HepG2 (cell line): Measurements from ENCODE around the gene GRIK5. TPM values are rescaled to one million over a fixed set of nuclear protein-coding genes. Genes with fewer than 3 reads are reported as not detected.
A peak's percentile ranks its signal among the peaks of the same experiment; 100 is the strongest.

ENCODE experiments used
- MTF2 ChIP-seq: sonication (generic); formaldehyde crosslinking; IDR thresholded peaks from 2 replicates; pipeline ENCODE4 v1.5.0; 2020; ENCODE audit warnings: missing genetic modification reagents, borderline replicate concordance
- ZNF460 ChIP-seq: sonication (generic); formaldehyde crosslinking; IDR thresholded peaks from 2 replicates; pipeline ENCODE4 v1.5.1; 2020; ENCODE audit warnings: missing genetic modification reagents, mild to moderate bottlenecking, borderline replicate concordance
- polyA plus RNA-seq, 8 experiments: library from polyadenylated mRNA; depleted of rRNA in 3 of 8; stranded (reverse) in 7 of 8; unstranded in 1 of 8; fragments of >200 nt; fragmentation: Illumina TruSeq in 4 of 8; extraction: Trizol in 4 of 8; gene quantifications; 2 replicates each; pipeline versions ENCODE4 v1.2.1 to v1.2.3, GENCODE V29; 2011 to 2016; ENCODE audit warnings: low read depth in 4 of 8, missing spikeins in 1 of 8, mixed read lengths in 1 of 8; ENCODE audit not compliant: insufficient read depth in 1 of 8
- total RNA-seq, 5 experiments: library from RNA; depleted of rRNA; stranded (reverse); fragments of >200 nt; fragmentation: Illumina TruSeq; extraction: Trizol; gene quantifications; 2 replicates each; pipeline ENCODE4 v1.2.3, GENCODE V29; 2016; ENCODE audit warnings: low read depth in 1 of 5
- TF ChIP-seq, protein P1 (sequence below): sonication (generic); formaldehyde crosslinking; IDR thresholded peaks from 2 replicates; pipeline ENCODE4 v1.5.0; 2020; ENCODE audit warnings: mild to moderate bottlenecking, missing genetic modification reagents, borderline replicate concordance
- TF ChIP-seq, protein P2 (sequence below): sonication (generic); formaldehyde crosslinking; IDR thresholded peaks from 2 replicates; pipeline ENCODE4 v1.5.0; 2020; ENCODE audit warnings: missing genetic modification reagents
- TF ChIP-seq, protein P3 (sequence below): sonication (generic); formaldehyde crosslinking; IDR thresholded peaks from 2 replicates; pipeline ENCODE4 v1.5.0; 2020; ENCODE audit warnings: mild to moderate bottlenecking, missing genetic modification reagents, borderline replicate concordance
- TF ChIP-seq, protein P4 (sequence below): sonication (generic); formaldehyde crosslinking; IDR thresholded peaks from 2 replicates; pipeline ENCODE4 v1.4.0; 2020; ENCODE audit warnings: missing genetic modification reagents
- TF ChIP-seq, protein P5 (sequence below): sonication (generic); formaldehyde crosslinking; IDR thresholded peaks from 2 replicates; pipeline ENCODE4 v1.5.0; 2020; ENCODE audit warnings: mild to moderate bottlenecking, missing genetic modification reagents, borderline replicate concordance

The GRIK5 gene
- total and polyA plus RNA-seq, 2 of the 13 experiments (the other 11 are each of a cell fraction or from before 2014, with no cell fraction given) = not detected

DNA sequence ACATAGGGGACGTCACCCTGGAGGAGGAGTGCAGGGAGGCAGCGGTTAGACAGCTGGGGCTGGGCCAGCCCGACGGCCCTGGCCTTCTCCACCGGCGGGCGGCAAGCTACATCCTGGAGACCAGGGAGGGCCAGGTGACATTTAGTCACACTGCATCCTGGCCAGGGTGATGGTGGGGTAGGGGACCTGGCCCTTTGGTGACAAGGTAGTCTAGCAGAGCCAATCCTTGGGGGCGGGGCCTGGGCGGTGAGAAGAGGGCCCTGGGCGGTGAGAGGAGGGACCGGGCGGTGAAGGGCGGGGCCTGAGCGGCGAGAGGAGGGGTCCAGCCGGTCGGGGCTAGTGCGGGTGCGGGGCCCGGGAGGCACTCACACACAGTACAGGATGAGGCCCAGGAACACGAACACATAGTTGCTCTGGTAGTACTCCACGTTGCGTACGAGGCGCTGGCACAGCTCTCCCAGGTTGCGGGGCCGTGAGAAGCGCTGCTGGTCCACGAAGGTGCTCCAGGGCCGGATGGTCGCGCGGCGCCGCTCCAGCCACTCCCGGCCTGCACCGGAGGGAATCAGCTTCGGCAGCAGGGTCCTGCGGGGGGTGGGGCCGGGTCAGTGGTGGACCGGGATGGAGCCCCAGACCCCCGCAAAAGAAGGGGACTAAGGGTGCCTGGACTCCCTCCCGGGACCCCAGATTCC, 111.5 kb downstream of the GRIK5 start (continued):
- TF ChIP-seq, protein P1, sequence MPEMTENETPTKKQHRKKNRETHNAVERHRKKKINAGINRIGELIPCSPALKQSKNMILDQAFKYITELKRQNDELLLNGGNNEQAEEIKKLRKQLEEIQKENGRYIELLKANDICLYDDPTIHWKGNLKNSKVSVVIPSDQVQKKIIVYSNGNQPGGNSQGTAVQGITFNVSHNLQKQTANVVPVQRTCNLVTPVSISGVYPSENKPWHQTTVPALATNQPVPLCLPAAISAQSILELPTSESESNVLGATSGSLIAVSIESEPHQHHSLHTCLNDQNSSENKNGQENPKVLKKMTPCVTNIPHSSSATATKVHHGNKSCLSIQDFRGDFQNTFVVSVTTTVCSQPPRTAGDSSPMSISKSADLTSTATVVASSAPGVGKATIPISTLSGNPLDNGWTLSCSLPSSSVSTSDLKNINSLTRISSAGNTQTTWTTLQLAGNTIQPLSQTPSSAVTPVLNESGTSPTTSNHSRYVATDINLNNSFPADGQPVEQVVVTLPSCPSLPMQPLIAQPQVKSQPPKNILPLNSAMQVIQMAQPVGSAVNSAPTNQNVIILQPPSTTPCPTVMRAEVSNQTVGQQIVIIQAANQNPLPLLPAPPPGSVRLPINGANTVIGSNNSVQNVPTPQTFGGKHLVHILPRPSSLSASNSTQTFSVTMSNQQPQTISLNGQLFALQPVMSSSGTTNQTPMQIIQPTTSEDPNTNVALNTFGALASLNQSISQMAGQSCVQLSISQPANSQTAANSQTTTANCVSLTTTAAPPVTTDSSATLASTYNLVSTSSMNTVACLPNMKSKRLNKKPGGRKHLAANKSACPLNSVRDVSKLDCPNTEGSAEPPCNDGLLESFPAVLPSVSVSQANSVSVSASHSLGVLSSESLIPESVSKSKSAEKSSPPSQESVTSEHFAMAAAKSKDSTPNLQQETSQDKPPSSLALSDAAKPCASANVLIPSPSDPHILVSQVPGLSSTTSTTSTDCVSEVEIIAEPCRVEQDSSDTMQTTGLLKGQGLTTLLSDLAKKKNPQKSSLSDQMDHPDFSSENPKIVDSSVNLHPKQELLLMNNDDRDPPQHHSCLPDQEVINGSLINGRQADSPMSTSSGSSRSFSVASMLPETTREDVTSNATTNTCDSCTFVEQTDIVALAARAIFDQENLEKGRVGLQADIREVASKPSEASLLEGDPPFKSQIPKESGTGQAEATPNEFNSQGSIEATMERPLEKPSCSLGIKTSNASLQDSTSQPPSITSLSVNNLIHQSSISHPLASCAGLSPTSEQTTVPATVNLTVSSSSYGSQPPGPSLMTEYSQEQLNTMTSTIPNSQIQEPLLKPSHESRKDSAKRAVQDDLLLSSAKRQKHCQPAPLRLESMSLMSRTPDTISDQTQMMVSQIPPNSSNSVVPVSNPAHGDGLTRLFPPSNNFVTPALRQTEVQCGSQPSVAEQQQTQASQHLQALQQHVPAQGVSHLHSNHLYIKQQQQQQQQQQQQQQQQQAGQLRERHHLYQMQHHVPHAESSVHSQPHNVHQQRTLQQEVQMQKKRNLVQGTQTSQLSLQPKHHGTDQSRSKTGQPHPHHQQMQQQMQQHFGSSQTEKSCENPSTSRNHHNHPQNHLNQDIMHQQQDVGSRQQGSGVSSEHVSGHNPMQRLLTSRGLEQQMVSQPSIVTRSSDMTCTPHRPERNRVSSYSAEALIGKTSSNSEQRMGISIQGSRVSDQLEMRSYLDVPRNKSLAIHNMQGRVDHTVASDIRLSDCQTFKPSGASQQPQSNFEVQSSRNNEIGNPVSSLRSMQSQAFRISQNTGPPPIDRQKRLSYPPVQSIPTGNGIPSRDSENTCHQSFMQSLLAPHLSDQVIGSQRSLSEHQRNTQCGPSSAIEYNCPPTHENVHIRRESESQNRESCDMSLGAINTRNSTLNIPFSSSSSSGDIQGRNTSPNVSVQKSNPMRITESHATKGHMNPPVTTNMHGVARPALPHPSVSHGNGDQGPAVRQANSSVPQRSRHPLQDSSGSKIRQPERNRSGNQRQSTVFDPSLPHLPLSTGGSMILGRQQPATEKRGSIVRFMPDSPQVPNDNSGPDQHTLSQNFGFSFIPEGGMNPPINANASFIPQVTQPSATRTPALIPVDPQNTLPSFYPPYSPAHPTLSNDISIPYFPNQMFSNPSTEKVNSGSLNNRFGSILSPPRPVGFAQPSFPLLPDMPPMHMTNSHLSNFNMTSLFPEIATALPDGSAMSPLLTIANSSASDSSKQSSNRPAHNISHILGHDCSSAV (CRISPR knock-in tag) = no peak
- TF ChIP-seq MTF2 (CRISPR knock-in tag) (no peak), ZNF460 (CRISPR knock-in tag) (no peak)
- TF ChIP-seq, protein P2, sequence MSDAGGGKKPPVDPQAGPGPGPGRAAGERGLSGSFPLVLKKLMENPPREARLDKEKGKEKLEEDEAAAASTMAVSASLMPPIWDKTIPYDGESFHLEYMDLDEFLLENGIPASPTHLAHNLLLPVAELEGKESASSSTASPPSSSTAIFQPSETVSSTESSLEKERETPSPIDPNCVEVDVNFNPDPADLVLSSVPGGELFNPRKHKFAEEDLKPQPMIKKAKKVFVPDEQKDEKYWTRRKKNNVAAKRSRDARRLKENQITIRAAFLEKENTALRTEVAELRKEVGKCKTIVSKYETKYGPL = no peak
- TF ChIP-seq, protein P3, sequence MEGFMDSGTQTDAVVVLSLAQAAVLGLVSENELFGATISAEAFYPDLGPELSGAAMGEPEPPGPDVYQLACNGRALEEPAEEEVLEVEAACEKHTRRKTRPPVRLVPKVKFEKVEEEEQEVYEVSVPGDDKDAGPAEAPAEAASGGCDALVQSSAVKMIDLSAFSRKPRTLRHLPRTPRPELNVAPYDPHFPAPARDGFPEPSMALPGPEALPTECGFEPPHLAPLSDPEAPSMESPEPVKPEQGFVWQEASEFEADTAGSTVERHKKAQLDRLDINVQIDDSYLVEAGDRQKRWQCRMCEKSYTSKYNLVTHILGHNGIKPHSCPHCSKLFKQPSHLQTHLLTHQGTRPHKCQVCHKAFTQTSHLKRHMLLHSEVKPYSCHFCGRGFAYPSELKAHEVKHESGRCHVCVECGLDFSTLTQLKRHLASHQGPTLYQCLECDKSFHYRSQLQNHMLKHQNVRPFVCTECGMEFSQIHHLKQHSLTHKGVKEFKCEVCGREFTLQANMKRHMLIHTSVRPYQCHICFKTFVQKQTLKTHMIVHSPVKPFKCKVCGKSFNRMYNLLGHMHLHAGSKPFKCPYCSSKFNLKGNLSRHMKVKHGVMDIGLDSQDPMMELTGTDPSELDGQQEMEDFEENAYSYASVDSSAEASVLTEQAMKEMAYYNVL (CRISPR knock-in tag) = no peak
- TF ChIP-seq, protein P4, sequence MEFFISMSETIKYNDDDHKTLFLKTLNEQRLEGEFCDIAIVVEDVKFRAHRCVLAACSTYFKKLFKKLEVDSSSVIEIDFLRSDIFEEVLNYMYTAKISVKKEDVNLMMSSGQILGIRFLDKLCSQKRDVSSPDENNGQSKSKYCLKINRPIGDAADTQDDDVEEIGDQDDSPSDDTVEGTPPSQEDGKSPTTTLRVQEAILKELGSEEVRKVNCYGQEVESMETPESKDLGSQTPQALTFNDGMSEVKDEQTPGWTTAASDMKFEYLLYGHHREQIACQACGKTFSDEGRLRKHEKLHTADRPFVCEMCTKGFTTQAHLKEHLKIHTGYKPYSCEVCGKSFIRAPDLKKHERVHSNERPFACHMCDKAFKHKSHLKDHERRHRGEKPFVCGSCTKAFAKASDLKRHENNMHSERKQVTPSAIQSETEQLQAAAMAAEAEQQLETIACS = no peak
- TF ChIP-seq, protein P5, sequence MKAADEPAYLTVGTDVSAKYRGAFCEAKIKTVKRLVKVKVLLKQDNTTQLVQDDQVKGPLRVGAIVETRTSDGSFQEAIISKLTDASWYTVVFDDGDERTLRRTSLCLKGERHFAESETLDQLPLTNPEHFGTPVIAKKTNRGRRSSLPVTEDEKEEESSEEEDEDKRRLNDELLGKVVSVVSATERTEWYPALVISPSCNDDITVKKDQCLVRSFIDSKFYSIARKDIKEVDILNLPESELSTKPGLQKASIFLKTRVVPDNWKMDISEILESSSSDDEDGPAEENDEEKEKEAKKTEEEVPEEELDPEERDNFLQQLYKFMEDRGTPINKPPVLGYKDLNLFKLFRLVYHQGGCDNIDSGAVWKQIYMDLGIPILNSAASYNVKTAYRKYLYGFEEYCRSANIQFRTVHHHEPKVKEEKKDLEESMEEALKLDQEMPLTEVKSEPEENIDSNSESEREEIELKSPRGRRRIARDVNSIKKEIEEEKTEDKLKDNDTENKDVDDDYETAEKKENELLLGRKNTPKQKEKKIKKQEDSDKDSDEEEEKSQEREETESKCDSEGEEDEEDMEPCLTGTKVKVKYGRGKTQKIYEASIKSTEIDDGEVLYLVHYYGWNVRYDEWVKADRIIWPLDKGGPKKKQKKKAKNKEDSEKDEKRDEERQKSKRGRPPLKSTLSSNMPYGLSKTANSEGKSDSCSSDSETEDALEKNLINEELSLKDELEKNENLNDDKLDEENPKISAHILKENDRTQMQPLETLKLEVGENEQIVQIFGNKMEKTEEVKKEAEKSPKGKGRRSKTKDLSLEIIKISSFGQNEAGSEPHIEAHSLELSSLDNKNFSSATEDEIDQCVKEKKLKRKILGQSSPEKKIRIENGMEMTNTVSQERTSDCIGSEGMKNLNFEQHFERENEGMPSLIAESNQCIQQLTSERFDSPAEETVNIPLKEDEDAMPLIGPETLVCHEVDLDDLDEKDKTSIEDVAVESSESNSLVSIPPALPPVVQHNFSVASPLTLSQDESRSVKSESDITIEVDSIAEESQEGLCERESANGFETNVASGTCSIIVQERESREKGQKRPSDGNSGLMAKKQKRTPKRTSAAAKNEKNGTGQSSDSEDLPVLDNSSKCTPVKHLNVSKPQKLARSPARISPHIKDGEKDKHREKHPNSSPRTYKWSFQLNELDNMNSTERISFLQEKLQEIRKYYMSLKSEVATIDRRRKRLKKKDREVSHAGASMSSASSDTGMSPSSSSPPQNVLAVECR = peak; percentile 57
